OCI-LY7 (cell line): ENCODE data around the gene SEMA6B.

Experiments
- CTCF ChIP-seq: fragments of 200-600 bp; sonication (generic); conservative IDR thresholded peaks from 2 replicates; pipeline ENCODE4 v1.5.1; 2014; ENCODE audit warnings: mild to moderate bottlenecking, antibody characterized with exemption, low read length, moderate library complexity, mixed read lengths
- EZH2phosphoT487 ChIP-seq: fragments of 200-600 bp; sonication (generic); IDR thresholded peaks from 2 replicates; pipeline ENCODE4 v1.6.1; 2018; ENCODE audit warnings: low read depth, borderline replicate concordance, mild to moderate bottlenecking, mixed run types, antibody characterized with exemption, low read length, moderate library complexity, mixed read lengths

DNA sequence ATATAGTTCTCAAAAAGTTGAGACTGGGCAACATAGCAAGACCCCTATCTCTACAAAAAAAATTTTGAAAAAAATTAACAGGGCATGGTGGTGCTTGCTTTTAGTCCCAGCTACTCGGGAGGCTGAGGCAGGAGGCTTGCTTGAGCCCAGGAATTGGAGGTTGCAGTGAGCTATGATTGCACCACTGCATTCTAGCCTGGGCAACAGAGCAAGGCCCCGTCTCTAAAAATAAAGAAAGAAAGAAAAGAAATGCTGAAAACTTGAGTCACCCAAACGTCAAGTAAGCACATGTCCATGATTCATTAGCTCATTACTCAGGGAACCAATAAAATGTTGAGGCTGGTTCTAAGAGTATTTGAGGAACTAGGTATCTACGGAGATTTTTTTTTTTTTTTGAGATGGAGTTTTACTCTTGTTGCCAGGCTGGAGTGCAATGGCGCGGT, 33.9 kb upstream of the SEMA6B start:
- TF ChIP-seq CTCF (no peak), EZH2phosphoT487 (no peak)
